ENCODE results near the gene TRPV6. TPM values are rescaled to one million over a fixed set of nuclear protein-coding genes. Genes with fewer than 3 reads are reported as not detected.

The TRPV6 gene
- total and polyA plus RNA-seq, 2 of the 4 experiments (the other 2 are of a cell fraction) = 0.03 TPM; not detected in 1

DNA sequence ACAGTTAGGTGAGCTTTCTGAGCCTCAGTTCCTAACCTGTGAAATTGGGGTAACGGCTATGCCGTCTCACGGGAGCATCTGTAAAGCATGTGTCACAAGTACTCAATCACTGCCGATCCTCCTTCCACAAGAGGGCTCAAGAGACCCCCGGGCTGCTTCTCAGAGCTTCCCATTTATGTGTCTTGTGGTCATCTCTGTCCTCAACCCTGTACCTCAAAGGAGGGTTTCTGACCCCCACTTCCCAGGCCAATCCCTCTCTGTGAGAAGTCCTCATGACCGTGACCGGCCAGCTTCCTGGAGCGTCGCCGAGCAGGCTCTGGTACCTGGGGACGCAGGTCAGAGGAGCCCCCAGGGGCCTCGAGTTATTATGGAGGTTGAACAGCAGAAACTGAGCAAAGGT, 48.5 kb upstream of the TRPV6 start:
- CTCF ChIA-PET = no interaction called here
- H3K18ac ChIP-seq (ENCODE audit: low read depth, low read length) = no peak overlapping the region

More for the DNA sequence above, 48.5 kb upstream of the TRPV6 start:
- no peak for ATAC-seq (ENCODE audit: low read depth)
- no peaks in the 10 kb centered on the region for H3K79me1 ChIP-seq (ENCODE audit: low read depth in 1 of 2, low read length in 2 of 2)
- H3K56ac ChIP-seq (ENCODE audit: extremely low read depth, insufficient read depth, low read length) = no peak overlapping the region
- no peak overlapping the region for H3K4me3 ChIP-seq (ENCODE audit: insufficient read depth, low read depth, low read length)
- no peak overlapping the region for H3K4me2 ChIP-seq (ENCODE audit: low read depth, low read length)
- no peak overlapping the region for H2AK9ac ChIP-seq (replicated peaks; ENCODE audit: low read depth, low read length, poor library complexity)
- no peak overlapping the region for H3K4ac ChIP-seq (ENCODE audit: low read depth, low read length)
- no peak overlapping the region for H2BK5ac ChIP-seq (ENCODE audit: low read depth, low read length, poor library complexity, severe bottlenecking)
- no peak overlapping the region for H3K23ac ChIP-seq (ENCODE audit: low read depth, low read length)
- no peaks in the 10 kb centered on the region for H3K9me1 ChIP-seq (ENCODE audit: insufficient read depth, low read length)
- H2AFZ ChIP-seq (replicated peaks; ENCODE audit: low read length, poor library complexity) = no peak overlapping the region
- H3K4me1 ChIP-seq (ENCODE audit: control insufficient read depth, insufficient read depth, low read length) = no peaks in the 10 kb centered on the region
- no peak overlapping the region for H2BK15ac ChIP-seq (ENCODE audit: low read depth, low read length)
- no peak overlapping the region for H4K91ac ChIP-seq (ENCODE audit: insufficient read depth, low read depth, low read length)
- dilution Hi-C loops (cut with HindIII; ENCODE audit: low sequenced_read_pairs, unreplicated experiment) = no loop called here
- no peak overlapping the region for H3K14ac ChIP-seq (replicated peaks; ENCODE audit: low read depth, low read length)
- no peaks in the 10 kb centered on the region for H4K20me1 ChIP-seq (ENCODE audit: insufficient read depth, low read length)
- TF ChIP-seq FOS (IDR thresholded peaks at IDR 0.05; ENCODE audit: low read depth, low read length) (no peak), CHD1 (IDR thresholded peaks at IDR 0.05; ENCODE audit: low read depth, low read length) (no peak), RCOR1 (IDR thresholded peaks at IDR 0.05; ENCODE audit: insufficient replicate concordance, low read length) (no peak), POLR2A (IDR thresholded peaks at IDR 0.05; ENCODE audit: low read depth, low read length) (no peak), RFX5 (IDR thresholded peaks at IDR 0.05; ENCODE audit: low read depth, low read length) (no peak), BHLHE40 (IDR thresholded peaks at IDR 0.05; ENCODE audit: low read depth, low read length) (no peak), MXI1 (IDR thresholded peaks at IDR 0.05; ENCODE audit: borderline replicate concordance, low read depth, low read length) (no peak), CTCF (conservative IDR thresholded peaks at IDR 0.05; ENCODE audit: low read depth, low read length) (no peak), SMC3 (IDR thresholded peaks at IDR 0.05; ENCODE audit: low read depth, low read length) (no peak), NFE2L2 (IDR thresholded peaks at IDR 0.05; ENCODE audit: low read depth, low read length) (no peak), ELK1 (IDR thresholded peaks at IDR 0.05; ENCODE audit: borderline replicate concordance, low read depth, low read length) (no peak), CEBPB (IDR thresholded peaks at IDR 0.05; ENCODE audit: low read depth, low read length) (no peak), RAD21 (IDR thresholded peaks at IDR 0.05; ENCODE audit: low read length) (no peak), USF2 (IDR thresholded peaks at IDR 0.05; ENCODE audit: low read depth, low read length) (no peak), MAFK (IDR thresholded peaks at IDR 0.05; ENCODE audit: low read depth, low read length) (no peak), MAZ (IDR thresholded peaks at IDR 0.05; ENCODE audit: borderline replicate concordance, low read depth, low read length) (no peak)
- in situ Hi-C loops (cut with MboI; ENCODE audit: low sequenced_read_pairs) = no loop called here
- H3K27me3 ChIP-seq (ENCODE audit: control insufficient read depth, insufficient read depth, low read length) = no peaks in the 10 kb centered on the region
- no peak overlapping the region for H4K5ac ChIP-seq (ENCODE audit: low read depth, low read length)
- no peak overlapping the region for H3K9ac ChIP-seq (ENCODE audit: low read depth, low read length)
- no peak overlapping the region for H2AK5ac ChIP-seq (ENCODE audit: low read depth, low read length)
- no peak overlapping the region for H2BK120ac ChIP-seq (ENCODE audit: low read depth, low read length)
- no peak overlapping the region for H4K8ac ChIP-seq (ENCODE audit: low read depth in 2 of 2, low read length in 2 of 2)
- H3K36me3 ChIP-seq (ENCODE audit: control insufficient read depth, insufficient read depth, low read length) = no peaks in the 10 kb centered on the region
- no peak overlapping the region for H2BK20ac ChIP-seq (ENCODE audit: low read depth, low read length)
- DNase-seq = no peak
- H3K27ac ChIP-seq (ENCODE audit: insufficient read depth, low read length) = no peak overlapping the region
- POLR2A ChIA-PET (ENCODE audit: unreplicated experiment) = no interaction called here
- WGBS, 2 experiments (ENCODE audit: extremely low coverage in 2 of 2, insufficient read length in 1 of 2) = 37% methylated on average over 3 of the region's 12 CpGs; no CpG with 5 or more reads in 1 of the 2 experiments
- BruUV-seq (replicated peaks) = no TSS peak
- intact Hi-C loops (cut with micrococcal nuclease) = no loop called here
- peaks cover 10% of the 10 kb centered on the region; the same call in 1 of the 2 replicates for H3K9me3 ChIP-seq (ENCODE audit: control insufficient read depth, insufficient read depth, low read length)
